ENCODE data around the gene RAB3IL1.

Gene RAB3IL1

DNA sequence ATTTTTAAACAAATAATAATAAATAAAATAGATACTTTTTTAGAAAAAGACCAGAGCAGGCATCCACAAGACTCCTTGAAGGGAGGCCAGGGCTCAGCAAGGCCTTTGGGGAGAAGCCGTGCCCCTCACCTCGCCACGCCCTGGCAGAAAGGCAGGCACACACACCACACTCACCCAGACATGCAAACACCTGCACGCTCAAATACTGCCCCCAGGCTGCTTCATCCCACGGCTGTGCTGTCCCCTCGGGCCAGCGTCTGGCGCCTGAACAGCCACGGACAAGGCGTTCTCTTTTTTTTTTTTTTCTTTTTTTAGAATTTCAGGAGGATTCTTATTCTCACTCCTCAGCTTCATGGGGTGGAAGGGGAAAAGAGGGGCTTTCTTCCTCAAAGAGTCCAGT lies 27.5 kb downstream of the RAB3IL1 start:
- in situ Hi-C loops (cut with HindIII; ENCODE audit: low sequenced_read_pairs): no loop called here

DNA sequence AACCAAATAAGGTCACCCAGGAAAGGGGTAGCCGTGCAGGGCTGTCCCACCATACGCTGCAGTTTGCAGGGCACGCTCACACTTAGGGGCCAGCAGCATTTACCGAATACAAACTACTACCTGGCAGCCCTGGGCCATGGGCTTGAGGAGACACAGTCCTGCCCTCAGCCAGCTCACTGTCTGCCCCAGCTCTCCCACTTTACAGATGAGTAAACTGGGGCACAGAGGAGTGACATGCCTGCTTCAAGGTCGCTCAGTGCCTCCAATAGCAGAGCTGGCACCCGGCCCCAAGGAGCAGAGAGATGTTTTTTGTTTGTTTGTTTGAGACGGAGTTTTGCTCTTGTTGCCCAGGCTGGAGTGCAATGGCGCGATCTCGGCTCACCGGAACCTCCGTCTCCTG lies 28.8 kb downstream of the RAB3IL1 start:
- in situ Hi-C loops (cut with HindIII; ENCODE audit: low sequenced_read_pairs): no loop called here

DNA sequence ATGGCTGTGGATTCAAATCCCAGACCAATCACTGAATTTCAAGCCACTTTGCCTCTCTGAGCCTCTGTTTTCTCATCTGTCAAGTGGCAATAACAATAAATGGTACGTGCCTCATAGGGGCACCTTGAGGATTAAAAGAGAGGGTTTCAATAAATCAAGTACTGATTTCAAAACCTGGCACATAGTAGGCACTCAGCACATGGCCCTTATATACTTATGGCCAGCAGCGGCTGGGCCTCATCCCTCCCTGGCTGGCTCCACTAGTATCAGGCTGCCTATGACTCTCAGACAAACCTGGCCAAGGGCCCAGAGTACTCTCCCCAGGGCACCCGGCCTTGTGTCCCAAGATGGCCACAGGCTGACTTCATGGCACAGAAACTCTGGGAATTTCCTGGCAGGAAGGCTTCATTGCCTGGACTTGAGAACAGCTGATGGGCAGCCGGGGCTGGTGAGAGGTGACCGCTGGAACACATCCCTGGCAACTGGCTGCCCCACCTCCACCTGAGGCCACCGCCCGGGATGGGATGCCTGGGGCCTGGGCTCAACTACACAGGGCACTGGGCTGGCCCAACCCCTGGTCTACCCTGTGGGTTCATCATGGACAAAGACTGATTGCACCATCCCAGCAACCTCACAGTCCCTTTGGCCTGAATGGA lies 29.4 kb downstream of the RAB3IL1 start:
- in situ Hi-C loops (cut with HindIII; ENCODE audit: low sequenced_read_pairs): no loop called here

DNA sequence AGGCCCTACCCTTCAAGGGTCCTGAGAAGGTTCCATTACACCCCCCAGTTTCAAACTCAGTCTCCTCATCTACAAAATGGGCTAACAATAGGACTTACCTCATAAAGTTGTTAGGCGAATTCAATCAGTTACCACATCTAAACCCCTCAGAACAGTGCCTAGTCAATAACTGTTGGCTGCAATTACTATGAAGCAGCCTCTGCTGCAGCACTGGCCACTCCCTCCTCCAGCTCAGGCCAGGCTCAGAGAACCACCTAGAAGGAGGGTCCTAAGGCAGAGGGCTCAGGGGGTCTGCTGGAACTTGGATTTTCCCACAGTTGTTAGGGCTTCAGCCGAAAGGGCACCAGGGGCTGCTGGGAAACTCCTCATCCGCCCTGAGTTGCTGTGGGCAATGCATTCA lies 30.7 kb downstream of the RAB3IL1 start:
- in situ Hi-C loops (cut with HindIII; ENCODE audit: low sequenced_read_pairs): no loop called here

DNA sequence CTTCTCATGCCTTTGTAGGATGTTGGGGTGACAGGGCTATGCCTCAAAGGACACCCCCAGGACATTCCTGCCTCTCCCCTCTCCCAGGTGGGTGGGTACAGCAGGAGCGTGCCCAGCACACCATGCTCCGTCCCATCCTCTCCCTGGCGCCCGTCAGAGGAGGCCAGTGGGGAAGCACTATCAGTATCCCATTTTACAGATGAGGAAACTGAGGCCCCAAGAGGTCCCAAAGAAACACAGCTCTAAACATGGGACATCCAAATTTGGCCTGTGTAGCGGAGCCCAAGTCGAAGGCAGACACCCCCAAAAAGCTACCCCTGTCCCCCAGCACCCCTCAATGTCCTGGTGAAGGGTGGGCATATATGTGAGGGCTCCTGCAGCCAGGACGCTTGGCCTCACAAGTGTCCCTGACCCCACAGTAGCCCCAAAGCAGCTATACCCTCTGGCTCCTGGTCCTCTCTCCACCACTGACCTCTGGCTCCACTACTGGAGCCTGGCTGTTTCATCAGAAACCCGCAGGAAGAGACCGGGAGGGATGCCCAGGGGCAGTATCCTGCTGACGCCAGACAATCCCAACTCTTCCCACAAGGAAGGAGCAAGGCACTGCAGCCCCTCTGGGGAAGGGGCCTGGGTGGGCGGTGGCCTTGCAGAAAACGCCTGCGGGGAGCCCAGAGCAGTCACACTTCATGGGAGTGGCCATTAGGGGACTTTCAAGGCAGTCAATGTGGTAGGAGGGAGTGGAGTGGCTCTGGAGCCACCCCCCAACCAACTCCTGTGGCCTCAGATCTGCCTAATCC lies 31.4 kb downstream of the RAB3IL1 start:
- in situ Hi-C loops (cut with HindIII; ENCODE audit: low sequenced_read_pairs): no loop called here

DNA sequence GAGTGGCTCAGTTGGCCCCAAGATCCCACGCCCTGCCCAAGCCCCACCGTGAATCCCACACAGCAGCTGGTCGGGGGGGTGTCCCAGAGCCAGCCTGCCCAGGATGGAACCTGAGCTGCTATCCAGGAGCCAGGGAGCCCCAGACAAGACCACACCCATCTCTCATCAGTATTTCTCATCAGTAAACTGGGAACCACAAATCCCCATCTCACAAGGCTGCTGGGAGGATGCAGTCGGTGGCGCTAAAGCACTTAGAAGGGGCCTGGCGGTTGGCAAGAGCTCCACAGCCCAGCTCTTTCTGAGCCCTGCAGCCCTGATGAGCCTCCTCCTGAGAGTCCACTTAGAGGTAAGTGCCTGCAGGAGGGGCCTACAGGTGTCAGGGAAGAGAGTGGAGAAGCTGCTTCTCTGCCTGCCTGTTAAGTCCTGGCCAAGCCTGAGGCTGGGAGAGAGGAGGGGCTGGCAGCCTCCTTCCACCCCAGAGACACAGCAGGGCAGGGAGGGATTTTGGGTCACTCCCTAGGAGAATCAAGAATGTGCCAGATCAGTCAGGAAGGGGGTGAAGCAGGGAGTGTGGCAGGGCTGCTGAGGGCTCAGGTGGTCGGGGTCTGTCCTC lies 32.1 kb downstream of the RAB3IL1 start:
- in situ Hi-C loops (cut with HindIII; ENCODE audit: low sequenced_read_pairs): no loop called here

DNA sequence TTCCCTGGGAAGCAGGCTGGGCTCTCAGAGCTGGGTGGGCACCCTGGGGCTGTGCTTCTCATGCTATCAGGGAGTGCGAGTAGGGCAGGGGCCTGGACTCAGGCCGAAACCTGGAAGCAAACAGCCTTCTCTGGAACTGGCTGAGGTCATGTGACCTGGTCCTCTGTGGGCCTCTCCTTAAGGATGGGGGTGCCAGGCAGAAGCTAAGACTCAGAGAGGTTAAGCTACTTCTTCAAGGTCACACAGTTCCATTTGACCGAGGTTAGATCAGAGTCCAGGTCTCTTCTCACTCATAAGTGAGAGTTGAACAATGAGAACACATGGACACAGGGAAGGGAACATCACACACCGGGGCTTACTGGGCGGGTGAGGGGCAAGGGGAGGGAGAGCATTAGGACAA lies 33.4 kb downstream of the RAB3IL1 start:
- in situ Hi-C loops (cut with HindIII; ENCODE audit: low sequenced_read_pairs): loop anchor here (5.0 kb wide), 1 partner anchor 92 kb away; the partner anchor contains the start of genes FEN1 and TMEM258

DNA sequence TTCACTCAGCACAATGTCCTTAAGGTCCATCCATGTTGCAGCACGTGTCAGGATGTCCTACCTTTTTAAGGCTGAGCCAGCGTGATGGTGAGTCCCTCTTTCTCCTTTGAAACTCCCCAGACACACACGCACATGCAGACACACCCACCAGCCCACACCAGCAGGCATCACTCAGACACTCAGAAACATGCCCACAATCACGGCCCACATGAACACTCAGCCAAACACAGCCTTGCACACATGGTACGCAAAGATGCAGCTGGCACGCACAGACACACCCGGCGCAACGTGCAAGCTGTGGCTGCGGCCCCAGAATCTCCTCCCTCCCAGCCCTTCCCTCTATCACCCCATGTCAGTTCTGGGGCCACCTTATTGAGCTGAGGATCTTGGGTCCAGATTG lies 34.0 kb downstream of the RAB3IL1 start:
- in situ Hi-C loops (cut with HindIII; ENCODE audit: low sequenced_read_pairs): loop anchor here (5.0 kb wide), 1 partner anchor 91 kb away; the partner anchor contains the start of genes FEN1 and TMEM258

DNA sequence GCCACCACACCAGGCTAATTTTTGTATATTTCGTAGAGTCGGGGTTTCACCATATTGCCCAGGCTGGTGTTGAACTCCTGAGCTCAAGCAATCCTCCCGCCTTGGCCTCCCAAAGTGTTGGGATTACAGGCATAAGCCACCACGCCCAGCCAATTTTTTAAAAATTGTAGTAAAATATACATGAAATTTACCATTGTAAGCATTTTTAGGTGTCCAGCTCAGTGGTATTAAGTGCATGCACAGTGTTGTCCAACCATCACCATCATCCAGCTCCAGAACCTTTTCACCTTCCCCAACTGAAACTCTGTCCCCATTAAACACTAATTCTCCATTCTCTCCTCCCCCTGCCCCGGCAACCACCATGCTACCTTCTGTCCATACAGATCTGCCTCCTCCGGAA lies 34.5 kb downstream of the RAB3IL1 start:
- in situ Hi-C loops (cut with HindIII; ENCODE audit: low sequenced_read_pairs): loop anchor here (5.0 kb wide), 1 partner anchor 91 kb away; the partner anchor contains the start of genes FEN1 and TMEM258

DNA sequence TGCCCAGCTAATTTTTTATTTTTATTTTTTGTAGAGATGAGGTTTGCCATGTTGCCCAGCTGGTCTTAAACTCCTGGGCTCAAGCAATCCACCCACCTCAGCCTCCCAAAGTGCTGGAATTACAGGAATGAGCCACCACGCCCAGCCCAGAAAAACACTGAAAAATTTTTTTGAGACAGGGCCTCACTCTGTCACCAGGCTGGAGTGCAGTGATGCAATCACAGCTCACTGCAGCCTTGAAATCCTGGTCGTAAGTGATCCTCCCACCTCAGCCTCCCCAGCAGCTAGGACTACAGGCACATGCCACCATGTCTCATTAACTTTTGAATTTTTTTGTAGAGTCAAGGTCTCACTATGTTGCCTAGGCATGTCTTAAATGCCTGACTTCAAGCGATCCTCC lies 35.1 kb downstream of the RAB3IL1 start:
- in situ Hi-C loops (cut with HindIII; ENCODE audit: low sequenced_read_pairs): loop anchor here (5.0 kb wide), 1 partner anchor 90 kb away; the partner anchor contains the start of genes FEN1 and TMEM258

DNA sequence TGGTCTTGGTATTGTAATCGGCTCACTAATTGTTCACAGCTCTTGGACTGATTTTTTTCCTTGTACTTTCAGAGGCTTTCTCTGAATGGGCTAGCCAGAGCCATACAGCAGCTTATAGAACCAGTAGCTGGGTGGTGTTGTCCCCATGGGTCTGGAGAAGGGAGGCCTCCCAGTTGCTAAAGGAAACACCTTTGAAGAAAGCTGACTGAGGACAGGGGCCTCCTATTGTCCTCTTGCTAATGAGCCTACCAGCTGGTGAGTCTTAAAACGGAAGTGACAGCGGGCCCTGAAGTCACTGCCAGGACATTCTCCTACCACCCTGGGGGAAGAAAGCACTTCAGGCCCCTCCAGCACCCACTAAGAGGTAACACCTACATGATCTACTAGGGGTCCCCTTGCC lies 36.0 kb downstream of the RAB3IL1 start:
- in situ Hi-C loops (cut with HindIII; ENCODE audit: low sequenced_read_pairs): loop anchor here (5.0 kb wide), 1 partner anchor 89 kb away; the partner anchor contains the start of genes FEN1 and TMEM258

DNA sequence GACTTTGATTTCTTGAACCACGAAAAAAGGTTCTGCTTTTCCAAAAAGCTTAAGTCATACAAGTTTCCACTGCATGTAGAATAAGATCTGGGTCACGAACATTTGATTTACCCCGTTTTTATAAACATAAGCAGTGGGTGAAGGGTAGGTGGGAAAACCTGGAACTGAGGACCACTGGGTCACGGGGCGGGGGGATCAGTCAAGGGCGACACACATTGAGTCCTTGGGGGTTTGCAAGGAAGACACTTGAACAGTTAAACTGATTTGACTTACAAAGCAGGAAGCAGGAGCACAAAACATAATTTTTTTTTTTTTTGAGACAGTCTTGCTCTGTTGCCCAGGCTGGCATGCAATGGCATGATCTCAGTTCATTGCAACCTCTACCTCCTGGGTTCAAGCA lies 36.9 kb downstream of the RAB3IL1 start:
- in situ Hi-C loops (cut with HindIII; ENCODE audit: low sequenced_read_pairs): loop anchor here (5.0 kb wide), 1 partner anchor 88 kb away; the partner anchor contains the start of genes FEN1 and TMEM258

DNA sequence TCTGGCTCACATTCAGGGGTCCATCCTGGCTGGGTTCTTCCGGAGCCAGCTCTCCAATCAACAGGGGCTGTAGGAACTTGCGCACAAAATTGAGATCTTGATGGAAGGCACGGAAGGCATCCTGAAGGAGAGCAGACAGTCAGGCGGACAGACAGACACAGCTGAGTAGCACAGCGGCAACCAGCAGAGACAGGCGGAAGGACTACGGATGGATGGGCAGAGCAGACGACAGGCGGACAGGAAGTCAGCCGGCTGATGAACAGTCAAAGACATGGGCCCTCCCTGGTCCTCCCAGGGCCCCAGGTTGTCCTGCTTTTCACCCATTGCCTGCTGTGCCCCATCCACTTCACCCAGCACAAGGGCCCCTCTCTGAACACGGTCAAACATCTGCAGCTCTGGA lies 37.3 kb downstream of the RAB3IL1 start:
- in situ Hi-C loops (cut with HindIII; ENCODE audit: low sequenced_read_pairs): loop anchor here (5.0 kb wide), 1 partner anchor 88 kb away; the partner anchor contains the start of genes FEN1 and TMEM258

DNA sequence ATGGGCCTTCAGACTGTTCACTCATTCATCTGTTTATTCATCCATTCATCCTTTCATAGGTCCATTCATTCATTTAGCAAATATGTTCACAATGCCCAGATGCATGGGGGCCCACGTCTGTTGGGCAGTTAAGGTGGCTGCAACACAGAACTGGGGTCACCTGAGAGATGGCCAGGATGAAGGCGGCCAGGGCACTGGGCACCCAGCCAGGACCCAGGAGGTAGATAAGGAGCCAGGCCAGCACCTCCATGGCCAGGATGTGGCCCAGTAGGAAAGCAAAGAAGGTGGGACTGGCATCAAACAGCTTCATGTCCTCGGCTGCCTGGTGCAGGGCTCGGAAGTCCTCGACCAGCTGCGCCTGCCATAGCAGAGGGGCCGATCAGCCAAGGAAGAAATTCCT lies 38.2 kb downstream of the RAB3IL1 start:
- in situ Hi-C loops (cut with HindIII; ENCODE audit: low sequenced_read_pairs): no loop called here

DNA sequence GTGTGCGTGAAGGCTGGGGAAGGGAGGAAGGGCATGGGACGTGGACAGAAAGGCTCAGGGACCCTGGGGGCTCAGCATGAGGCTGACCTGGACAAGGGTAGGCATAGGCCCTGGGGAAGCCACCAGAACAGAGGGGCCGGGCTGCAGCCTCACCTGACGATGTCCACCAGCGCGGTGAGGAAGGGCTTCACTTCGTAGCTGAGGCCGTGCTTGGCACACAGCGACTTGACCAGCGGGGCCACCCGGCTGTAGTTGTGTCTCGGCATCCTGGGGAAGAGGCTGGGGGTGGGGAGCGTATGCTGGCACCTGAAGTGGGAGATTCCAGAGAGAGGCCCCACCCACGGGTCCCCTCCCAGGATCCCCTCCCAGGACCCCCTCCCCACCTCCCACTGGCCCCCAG lies 41.7 kb downstream of the RAB3IL1 start:
- in situ Hi-C loops (cut with HindIII; ENCODE audit: low sequenced_read_pairs): no loop called here

DNA sequence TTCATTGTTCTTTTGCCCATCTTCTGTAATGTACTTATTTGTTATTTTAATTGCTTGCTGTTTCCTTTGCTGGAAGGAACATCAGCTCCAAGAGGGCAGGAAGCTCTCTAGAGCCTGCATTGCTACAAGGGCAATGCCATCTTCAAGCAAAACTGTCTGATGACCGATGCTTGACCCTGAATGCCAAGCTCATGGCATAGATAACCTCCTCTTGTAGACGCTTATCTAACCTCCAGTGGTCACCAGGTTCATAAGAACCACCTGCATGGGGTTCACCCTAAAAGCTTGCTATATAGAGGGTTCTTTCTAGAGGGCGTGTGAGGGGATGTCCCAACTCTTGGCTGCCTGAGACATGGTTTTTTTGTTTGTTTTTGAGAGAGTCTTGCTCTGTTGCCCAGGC lies 42.5 kb downstream of the RAB3IL1 start:
- in situ Hi-C loops (cut with HindIII; ENCODE audit: low sequenced_read_pairs): no loop called here

DNA sequence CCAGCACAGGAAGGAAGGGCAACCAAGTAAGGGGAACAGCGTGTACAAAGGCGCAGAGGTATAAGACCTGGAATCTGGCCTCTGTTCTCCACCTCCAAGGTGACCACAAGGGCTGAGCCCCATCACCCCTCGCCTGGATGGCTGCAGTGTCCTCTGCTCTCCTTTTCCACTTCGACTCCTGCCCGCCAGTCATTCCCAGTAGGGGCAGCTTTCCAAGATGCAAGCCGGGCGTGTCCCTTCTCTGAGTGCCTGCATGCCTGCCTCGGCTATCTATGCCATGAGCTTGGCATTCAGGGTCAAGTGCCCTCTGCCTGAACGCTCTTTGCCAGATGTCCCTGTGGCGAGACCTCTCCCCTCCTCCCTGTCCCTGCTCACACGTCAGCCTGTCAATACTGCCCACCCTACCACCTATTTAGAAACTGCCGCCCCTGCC lies 43.0 kb downstream of the RAB3IL1 start:
- in situ Hi-C loops (cut with HindIII; ENCODE audit: low sequenced_read_pairs): no loop called here

DNA sequence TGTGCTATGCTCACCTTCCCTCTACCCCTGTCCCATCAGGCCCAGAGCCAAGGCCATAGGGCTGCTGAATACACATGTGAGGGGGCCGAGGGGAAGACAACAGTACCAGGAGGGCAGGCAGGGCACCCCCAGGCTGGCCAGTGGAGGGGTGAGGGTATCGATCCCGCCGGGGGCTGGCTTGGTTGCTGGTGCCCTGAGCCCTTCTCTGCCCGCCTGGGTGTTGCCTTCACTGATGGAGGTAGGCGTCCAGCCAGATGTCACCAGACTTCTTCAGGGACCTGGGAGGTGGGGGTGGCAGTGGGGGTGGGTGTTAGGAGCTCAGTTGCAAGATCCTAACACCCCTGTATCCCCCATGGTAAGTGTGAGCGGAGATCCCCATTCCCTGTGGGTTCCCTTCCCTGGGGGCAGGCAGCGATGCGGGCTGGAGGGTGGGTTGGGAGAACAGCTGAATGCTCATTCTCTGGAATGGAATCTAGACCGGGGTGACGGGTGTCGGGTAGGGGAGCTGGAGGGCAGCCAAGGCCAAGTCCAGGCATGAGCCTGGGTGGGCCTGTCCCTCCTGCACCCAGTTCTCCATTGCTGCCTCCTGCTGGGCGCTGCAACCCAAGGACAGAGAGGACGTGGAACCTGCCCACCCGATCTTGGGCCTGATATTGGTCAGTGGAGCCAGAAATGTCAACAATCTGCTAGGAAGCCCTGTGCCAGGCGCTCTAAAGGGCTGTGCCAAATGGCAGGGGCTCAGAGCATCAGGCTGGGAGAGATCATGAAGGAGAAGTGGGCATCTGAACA lies 43.6 kb downstream of the RAB3IL1 start:
- in situ Hi-C loops (cut with HindIII; ENCODE audit: low sequenced_read_pairs): no loop called here

DNA sequence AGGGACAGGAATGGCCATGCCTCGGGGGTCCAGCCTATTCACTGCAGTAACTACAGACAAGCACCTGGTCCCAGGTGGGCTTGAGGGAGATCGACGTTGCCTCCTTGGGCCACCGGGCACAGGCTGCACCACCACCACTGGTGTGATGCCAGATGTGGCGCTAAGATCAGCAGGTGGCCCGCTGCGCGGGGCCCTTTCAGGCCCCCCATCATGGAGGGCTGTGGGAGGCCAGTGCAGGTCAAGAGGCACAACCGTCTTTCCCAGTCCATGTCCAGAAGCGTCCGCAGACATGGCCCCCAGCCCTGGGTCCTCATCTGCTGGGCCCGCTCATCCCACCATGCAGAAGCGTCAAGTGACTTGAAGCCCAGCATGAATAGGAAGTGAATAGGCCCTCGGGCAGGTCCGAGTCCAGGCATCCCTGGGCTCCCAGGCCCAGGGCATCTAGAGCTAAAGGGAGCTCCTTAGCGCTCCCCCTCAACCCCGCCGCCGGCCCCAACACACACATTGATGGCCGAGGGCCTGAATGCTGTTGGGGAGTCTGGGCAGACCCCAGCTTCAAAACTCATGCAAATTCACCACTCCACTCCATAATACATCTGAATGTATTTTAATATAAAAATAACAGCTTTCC lies 44.3 kb downstream of the RAB3IL1 start:
- in situ Hi-C loops (cut with HindIII; ENCODE audit: low sequenced_read_pairs): no loop called here

DNA sequence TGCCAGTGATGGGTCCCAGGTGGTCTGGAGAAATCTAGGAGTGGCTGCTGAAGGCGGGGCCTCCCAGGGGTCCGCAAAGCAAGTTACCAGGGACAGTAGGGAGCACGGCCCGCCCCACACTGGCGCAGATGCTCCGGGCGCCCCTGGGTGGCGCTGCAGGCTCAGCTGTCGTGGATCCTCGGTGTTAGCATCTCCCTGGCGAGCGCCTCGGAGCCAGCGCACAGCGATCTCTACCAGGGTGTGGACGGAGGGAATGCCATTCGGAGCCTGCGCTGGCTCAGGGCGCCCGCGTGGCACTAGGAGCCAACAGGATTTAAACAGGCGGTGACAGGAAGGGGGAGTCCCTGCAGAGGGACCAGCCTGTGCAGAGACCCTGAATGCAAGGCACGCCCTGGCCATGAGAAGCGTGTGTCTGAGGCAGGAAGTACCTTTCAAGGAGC lies 46.2 kb downstream of the RAB3IL1 start:
- in situ Hi-C loops (cut with HindIII; ENCODE audit: low sequenced_read_pairs): no loop called here
